ENCODE measurements around the gene PTPA. TPM values are rescaled to one million over a fixed set of nuclear protein-coding genes. Genes with fewer than 3 reads are reported as not detected.

Gene PTPA
- polyA plus RNA-seq, 3 donors = 11.7 to 38.5 (median 12.4) TPM

GRCh38 chr9:129175515-129175824 lies 64.3 kb downstream of the PTPA start:
- peaks cover 14% of the 10 kb centered on the region for H3K79me2 ChIP-seq (ENCODE audit: insufficient read depth, low read length)
- H3K27me3 ChIP-seq (ENCODE audit: control insufficient read depth in 2 of 2, insufficient read depth in 2 of 2, low read length in 2 of 2) = peaks cover 0 to 12% of the 10 kb centered on the region in 2 donors
- 0% methylated on average over 3 of the region's 10 CpGs for WGBS (ENCODE audit: insufficient coverage)
- H3K4me1 ChIP-seq (ENCODE audit: control insufficient read depth in 1 of 2, insufficient read depth in 2 of 2, low read length in 2 of 2) = peaks cover 29 to 42% of the 10 kb centered on the region in 2 donors
- peak overlapping the region; percentile 86 for H2AFZ ChIP-seq (ENCODE audit: insufficient read depth, low read depth, low read length, poor library complexity, severe bottlenecking)
- intact Hi-C loops (cut with micrococcal nuclease) = loop anchor here (2.0 to 10.0 kb wide), 6 partner anchors 33 to 452 kb away; partner anchors contain the start of gene NTMT1 (in 1 of the 2)
- Mint-ChIP-seq H3K4me1 (peaks cover 20% of the 10 kb centered on the region), H3K9me3 (peaks cover 0 to 1% (median 0%) of the 10 kb centered on the region in 7 donors), H3K36me3 (no peaks in the 10 kb centered on the region), H3K27ac (peak overlapping the region; percentile 82 to 93 (median 92)), H3K4me3 (peak overlapping the region; percentile 90 to 92), H3K27me3 (ENCODE audit: low read depth in 3 of 3) (peaks cover 9 to 24% (median 15%) of the 10 kb centered on the region in 3 donors)
- no peak for TF ChIP-seq CTCF (IDR thresholded peaks at IDR 0.05)
- H3K9me3 ChIP-seq (replicated peaks in 1 of 2; ENCODE audit: control insufficient read depth in 1 of 2, insufficient read depth in 1 of 2, low read length in 2 of 2) = no peaks in the 10 kb centered on the region
- peak overlapping the region; percentile 98 for H3K4me2 ChIP-seq (replicated peaks; ENCODE audit: extremely low read depth, low read length, poor library complexity, severe bottlenecking)
- H3K4me3 ChIP-seq (replicated peaks in 1 of 3; ENCODE audit: low read depth in 2 of 3, low read length in 3 of 3) = peak overlapping the region; percentile 70 to 98 (median 82)
- no peak for DNase-seq
- peaks cover 17% of the 10 kb centered on the region for H4K20me1 ChIP-seq (ENCODE audit: insufficient read depth, low read length)
- H3K27ac ChIP-seq (ENCODE audit: low read depth in 1 of 2, low read length in 2 of 2) = peak overlapping the region; percentile 61 to 88
- no peaks in the 10 kb centered on the region for H3K36me3 ChIP-seq (replicated peaks in 1 of 2; ENCODE audit: control insufficient read depth in 1 of 2, insufficient read depth in 2 of 2, low read length in 2 of 2)
- H3K9ac ChIP-seq (ENCODE audit: insufficient read depth, low read length, poor library complexity, severe bottlenecking) = peak overlapping the region; percentile 73

GRCh38 chr9:129175825-129176633 lies 64.8 kb downstream of the PTPA start:
- Histone ChIP-seq H3K4me2 (replicated peaks; ENCODE audit: extremely low read depth, low read length, poor library complexity, severe bottlenecking) (peak overlapping the region; percentile 98), H3K4me3 (replicated peaks in 1 of 3; ENCODE audit: low read depth in 2 of 3, low read length in 3 of 3) (peak overlapping the region; percentile 70 to 98 (median 82)), H3K4me1 (ENCODE audit: control insufficient read depth in 1 of 2, insufficient read depth in 2 of 2, low read length in 2 of 2) (peaks cover 27 to 36% of the 10 kb centered on the region in 2 donors), H4K20me1 (ENCODE audit: insufficient read depth, low read length) (peaks cover 17% of the 10 kb centered on the region), H3K27me3 (ENCODE audit: control insufficient read depth in 2 of 2, insufficient read depth in 2 of 2, low read length in 2 of 2) (peaks cover 0 to 12% of the 10 kb centered on the region in 2 donors), H2AFZ (ENCODE audit: insufficient read depth, low read depth, low read length, poor library complexity, severe bottlenecking) (peak overlapping the region; percentile 86), H3K79me2 (ENCODE audit: insufficient read depth, low read length) (peaks cover 14% of the 10 kb centered on the region), H3K9me3 (replicated peaks in 1 of 2; ENCODE audit: control insufficient read depth in 1 of 2, insufficient read depth in 1 of 2, low read length in 2 of 2) (no peaks in the 10 kb centered on the region), H3K36me3 (replicated peaks in 1 of 2; ENCODE audit: control insufficient read depth in 1 of 2, insufficient read depth in 2 of 2, low read length in 2 of 2) (no peaks in the 10 kb centered on the region), H3K27ac (ENCODE audit: low read depth in 1 of 2, low read length in 2 of 2) (peak overlapping the region; percentile 61 to 88), H3K9ac (ENCODE audit: insufficient read depth, low read length, poor library complexity, severe bottlenecking) (peak overlapping the region; percentile 82)
- Mint-ChIP-seq H3K9me3 (peaks cover 0 to 1% (median 0%) of the 10 kb centered on the region in 7 donors), H3K27ac (peak overlapping the region; percentile 82 to 93 (median 92)), H3K36me3 (no peaks in the 10 kb centered on the region), H3K27me3 (ENCODE audit: low read depth in 3 of 3) (peaks cover 9 to 25% (median 15%) of the 10 kb centered on the region in 3 donors), H3K4me3 (peak overlapping the region; percentile 90 to 92), H3K4me1 (peaks cover 16% of the 10 kb centered on the region)
- intact Hi-C loops (cut with micrococcal nuclease) = loop anchor here (2.0 to 10.0 kb wide), 6 partner anchors 33 to 451 kb away; partner anchors contain the start of gene NTMT1 (in 1 of the 2)
- peak; percentile 81 to 89 (median 82) for DNase-seq
- WGBS (ENCODE audit: insufficient coverage) = 0% methylated on average over 19 of the region's 47 CpGs
- TF ChIP-seq CTCF (IDR thresholded peaks at IDR 0.05) = no peak

Measured in CD14-positive monocyte (primary cell).